Measurements from ENCODE around the gene TCF25.
A peak's percentile ranks its signal among the peaks of the same experiment; 100 is the strongest.
"Not testable (repeated sequence)": the region's sequence is repeated elsewhere in the genome, so short reads cannot be mapped to it uniquely, and the experiment has no call there.

Gene TCF25

DNA sequence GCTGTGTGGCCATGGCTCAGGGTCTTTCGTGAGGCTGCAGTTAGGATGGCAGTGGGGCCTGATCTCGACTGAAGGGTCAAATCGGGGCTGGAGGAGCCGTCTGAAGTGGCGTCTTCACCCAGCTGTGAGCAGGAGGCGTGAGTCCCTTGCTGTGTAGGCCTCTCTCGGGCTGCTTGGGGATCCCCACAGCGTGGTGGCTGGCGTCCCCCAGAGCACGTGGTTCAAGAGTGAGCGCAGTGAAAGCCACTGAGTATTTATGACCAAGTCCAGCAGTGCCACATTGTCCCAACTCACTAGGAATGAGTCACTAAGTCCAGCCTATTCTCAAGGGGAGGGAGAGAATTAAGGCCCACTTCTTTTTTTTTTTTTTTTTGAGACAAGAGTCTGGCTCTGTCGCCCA lies 11.7 kb upstream of the TCF25 start:
- DNase-seq = no peak
- Histone ChIP-seq H3K9me3 (ENCODE audit: control insufficient read depth, low read length) (no peaks in the 10 kb centered on the region), H3K36me3 (ENCODE audit: control insufficient read depth, insufficient read depth, low read length) (no peaks in the 10 kb centered on the region), H3K4me3 (ENCODE audit: insufficient read depth, low read depth, low read length, poor library complexity, severe bottlenecking) (no peak overlapping the region), H3K27ac (ENCODE audit: insufficient read depth, low read length, poor library complexity, severe bottlenecking) (no peak overlapping the region), H3K27me3 (replicated peaks; ENCODE audit: control insufficient read depth, insufficient read depth, low read length, poor library complexity, severe bottlenecking) (no peaks in the 10 kb centered on the region), H3K4me1 (ENCODE audit: control insufficient read depth, insufficient read depth, low read length, poor library complexity, severe bottlenecking) (peaks cover 27% of the 10 kb centered on the region)

DNA sequence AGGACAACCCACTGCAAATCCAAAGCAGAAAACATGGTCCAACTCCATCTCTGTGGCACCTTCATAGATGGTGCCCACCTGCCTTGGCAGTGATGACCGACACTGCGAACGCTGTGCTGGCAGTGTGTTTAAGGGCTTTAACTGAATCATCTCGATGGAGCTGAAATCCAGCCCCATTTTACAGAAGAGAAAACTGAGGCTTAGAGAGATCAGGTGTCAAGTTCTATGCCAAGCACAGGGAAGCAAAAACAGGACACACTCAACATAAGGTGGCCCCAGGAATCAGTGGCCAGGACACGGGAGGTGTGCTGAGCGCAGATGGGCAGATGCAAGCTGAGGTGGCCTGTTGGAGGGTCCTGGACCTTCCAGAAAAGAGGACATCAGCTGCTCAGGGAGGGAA lies 10.7 kb upstream of the TCF25 start:
- Histone ChIP-seq H3K9me3 (ENCODE audit: control insufficient read depth, low read length) (no peaks in the 10 kb centered on the region), H3K27ac (ENCODE audit: insufficient read depth, low read length, poor library complexity, severe bottlenecking) (peak overlapping the region; percentile 60), H3K36me3 (ENCODE audit: control insufficient read depth, insufficient read depth, low read length) (no peaks in the 10 kb centered on the region), H3K4me1 (ENCODE audit: control insufficient read depth, insufficient read depth, low read length, poor library complexity, severe bottlenecking) (peaks cover 27% of the 10 kb centered on the region), H3K4me3 (ENCODE audit: insufficient read depth, low read depth, low read length, poor library complexity, severe bottlenecking) (no peak overlapping the region), H3K27me3 (replicated peaks; ENCODE audit: control insufficient read depth, insufficient read depth, low read length, poor library complexity, severe bottlenecking) (no peaks in the 10 kb centered on the region)
- DNase-seq = no peak

DNA sequence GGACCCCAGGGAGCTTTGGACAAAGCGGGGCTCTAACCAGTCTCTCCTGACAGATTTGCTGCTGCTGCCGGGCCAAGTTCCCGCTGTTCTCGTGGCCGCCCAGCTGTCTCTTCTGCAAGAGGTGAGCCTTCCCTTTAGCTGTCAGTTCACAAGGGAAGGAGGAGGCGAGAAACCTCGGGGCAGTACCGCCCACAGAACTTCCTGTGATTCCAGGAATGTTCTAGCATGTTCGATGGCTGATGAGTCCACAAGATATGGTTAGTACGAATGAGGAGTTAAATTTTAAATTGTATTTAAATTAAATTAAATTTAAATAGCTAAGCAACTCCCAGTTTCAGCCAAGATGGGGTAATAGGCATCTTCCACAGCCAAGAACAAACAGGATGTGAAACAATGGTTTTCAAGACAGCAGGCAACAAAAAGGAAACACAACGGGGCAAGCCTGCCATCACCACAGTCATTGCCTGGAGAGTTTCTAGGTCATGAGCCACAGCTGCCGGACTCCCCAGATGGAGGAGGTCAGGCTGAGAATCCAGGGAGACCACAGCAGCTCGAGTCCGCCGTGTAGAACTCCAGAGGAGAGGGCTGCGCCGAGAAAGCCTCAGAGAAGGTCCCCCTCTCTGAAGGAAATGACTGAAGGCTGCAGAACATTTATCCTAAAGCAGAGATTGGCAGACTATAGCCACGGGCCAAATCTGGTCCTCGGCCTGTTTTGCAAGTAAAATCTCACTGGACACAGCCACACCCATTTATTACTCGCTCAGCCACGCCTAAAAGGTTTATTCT lies 9.5 kb upstream of the TCF25 start:
- DNase-seq = peak; percentile 7 to 24 (median 21)
- Histone ChIP-seq H3K4me1 (ENCODE audit: control insufficient read depth, insufficient read depth, low read length, poor library complexity, severe bottlenecking) (peaks cover 27% of the 10 kb centered on the region), H3K27ac (ENCODE audit: insufficient read depth, low read length, poor library complexity, severe bottlenecking) (peak overlapping the region; percentile 60), H3K36me3 (ENCODE audit: control insufficient read depth, insufficient read depth, low read length) (no peaks in the 10 kb centered on the region), H3K9me3 (ENCODE audit: control insufficient read depth, low read length) (no peaks in the 10 kb centered on the region), H3K4me3 (ENCODE audit: insufficient read depth, low read depth, low read length, poor library complexity, severe bottlenecking) (peak overlapping the region; percentile 31), H3K27me3 (replicated peaks; ENCODE audit: control insufficient read depth, insufficient read depth, low read length, poor library complexity, severe bottlenecking) (no peaks in the 10 kb centered on the region)

DNA sequence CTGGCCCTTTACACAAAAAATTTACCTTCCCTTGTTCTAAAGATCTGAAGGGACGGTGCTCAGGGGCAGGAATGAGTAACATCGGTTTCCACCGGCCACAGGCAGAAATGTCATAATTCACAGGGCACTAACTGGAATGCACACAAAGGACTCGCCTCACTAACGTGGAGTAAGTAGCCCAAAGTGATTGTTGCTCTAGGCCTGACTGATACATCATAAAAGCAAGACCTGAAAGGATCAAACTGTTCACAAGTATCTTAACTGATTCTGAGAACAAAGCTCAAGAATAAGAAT lies 8.9 kb upstream of the TCF25 start:
- Histone ChIP-seq H3K9me3 (ENCODE audit: control insufficient read depth, low read length) (no peaks in the 10 kb centered on the region), H3K27ac (ENCODE audit: insufficient read depth, low read length, poor library complexity, severe bottlenecking) (peak overlapping the region; percentile 60), H3K27me3 (replicated peaks; ENCODE audit: control insufficient read depth, insufficient read depth, low read length, poor library complexity, severe bottlenecking) (no peaks in the 10 kb centered on the region), H3K4me1 (ENCODE audit: control insufficient read depth, insufficient read depth, low read length, poor library complexity, severe bottlenecking) (peaks cover 27% of the 10 kb centered on the region), H3K36me3 (ENCODE audit: control insufficient read depth, insufficient read depth, low read length) (no peaks in the 10 kb centered on the region), H3K4me3 (ENCODE audit: insufficient read depth, low read depth, low read length, poor library complexity, severe bottlenecking) (peak overlapping the region; percentile 31)
- DNase-seq = no peak

DNA sequence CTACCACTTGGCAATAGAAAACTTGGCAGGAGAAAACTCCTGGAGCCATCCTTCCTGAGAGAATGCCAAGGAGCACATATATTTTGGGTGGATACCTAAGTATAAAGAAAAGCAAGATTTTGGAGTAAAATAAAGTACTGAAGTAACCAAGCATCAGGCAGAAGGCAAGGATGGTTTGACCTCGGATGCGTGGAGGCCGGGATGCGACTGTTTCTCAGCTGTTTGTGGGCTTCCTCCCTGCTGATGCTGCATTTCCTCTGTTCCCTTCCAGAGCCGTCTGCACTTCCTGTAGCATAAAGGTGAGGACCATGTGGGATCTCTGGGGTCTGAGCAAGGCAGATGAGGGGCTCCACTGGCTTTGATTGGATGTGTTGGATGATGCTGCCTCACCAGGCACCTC lies 5.5 kb upstream of the TCF25 start:
- DNase-seq = no peak
- no peak overlapping the region for H3K4me3 ChIP-seq (ENCODE audit: insufficient read depth, low read depth, low read length, poor library complexity, severe bottlenecking)
- H3K36me3 ChIP-seq (ENCODE audit: control insufficient read depth, insufficient read depth, low read length) = no peaks in the 10 kb centered on the region
- H3K27me3 ChIP-seq (replicated peaks; ENCODE audit: control insufficient read depth, insufficient read depth, low read length, poor library complexity, severe bottlenecking) = no peaks in the 10 kb centered on the region
- H3K9me3 ChIP-seq (ENCODE audit: control insufficient read depth, low read length) = no peaks in the 10 kb centered on the region
- no peak overlapping the region for H3K27ac ChIP-seq (ENCODE audit: insufficient read depth, low read length, poor library complexity, severe bottlenecking)
- H3K4me1 ChIP-seq (ENCODE audit: control insufficient read depth, insufficient read depth, low read length, poor library complexity, severe bottlenecking) = peaks cover 26% of the 10 kb centered on the region

DNA sequence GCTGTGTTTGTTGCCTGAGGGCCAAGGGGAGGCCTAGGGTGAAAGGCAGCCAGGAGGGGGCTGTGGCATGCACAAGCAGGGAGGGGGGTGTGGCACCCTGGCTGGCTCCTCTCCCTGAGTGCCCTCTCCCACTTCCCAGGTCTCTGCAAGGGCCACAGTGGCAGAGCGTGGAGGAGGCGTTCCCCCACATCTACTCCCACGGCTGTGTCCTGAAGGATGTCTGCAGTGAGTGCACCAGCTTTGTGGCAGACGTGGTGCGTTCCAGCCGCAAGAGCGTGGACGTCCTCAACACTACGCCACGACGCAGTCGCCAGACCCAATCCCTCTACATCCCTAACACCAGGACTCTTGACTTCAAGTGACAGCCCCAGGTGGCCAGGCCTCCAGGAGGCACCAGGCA lies 3.5 kb upstream of the TCF25 start:
- Histone ChIP-seq H3K9me3 (ENCODE audit: control insufficient read depth, low read length) (no peaks in the 10 kb centered on the region), H3K27ac (ENCODE audit: insufficient read depth, low read length, poor library complexity, severe bottlenecking) (no peak overlapping the region), H3K4me3 (ENCODE audit: insufficient read depth, low read depth, low read length, poor library complexity, severe bottlenecking) (no peak overlapping the region), H3K27me3 (replicated peaks; ENCODE audit: control insufficient read depth, insufficient read depth, low read length, poor library complexity, severe bottlenecking) (no peaks in the 10 kb centered on the region), H3K4me1 (ENCODE audit: control insufficient read depth, insufficient read depth, low read length, poor library complexity, severe bottlenecking) (peaks cover 11% of the 10 kb centered on the region), H3K36me3 (ENCODE audit: control insufficient read depth, insufficient read depth, low read length) (peaks cover 3% of the 10 kb centered on the region)
- no peak for DNase-seq

DNA sequence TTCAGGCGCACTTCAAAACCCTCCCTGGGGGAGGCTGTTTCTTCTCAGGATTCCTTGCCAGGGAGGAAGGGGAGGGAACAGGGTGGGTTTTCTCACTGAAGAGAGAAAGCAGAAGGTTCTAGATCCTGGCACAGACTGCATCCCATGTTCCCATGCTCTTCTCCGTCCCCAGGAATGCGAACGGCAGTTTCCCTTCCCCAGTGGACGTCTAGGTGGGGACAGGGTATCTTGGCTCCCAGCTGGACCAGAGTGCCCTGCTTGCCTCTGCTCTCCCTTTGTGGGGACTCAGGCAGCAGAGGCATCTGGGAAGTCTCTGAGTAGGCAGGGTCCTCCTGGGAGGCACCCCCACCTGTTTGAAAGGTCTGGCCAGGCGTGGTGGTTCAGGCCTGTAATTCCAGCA lies 3.0 kb upstream of the TCF25 start:
- Histone ChIP-seq H3K27ac (ENCODE audit: insufficient read depth, low read length, poor library complexity, severe bottlenecking) (no peak overlapping the region), H3K36me3 (ENCODE audit: control insufficient read depth, insufficient read depth, low read length) (peaks cover 9% of the 10 kb centered on the region), H3K4me1 (ENCODE audit: control insufficient read depth, insufficient read depth, low read length, poor library complexity, severe bottlenecking) (peaks cover 11% of the 10 kb centered on the region), H3K4me3 (ENCODE audit: insufficient read depth, low read depth, low read length, poor library complexity, severe bottlenecking) (no peak overlapping the region), H3K9me3 (ENCODE audit: control insufficient read depth, low read length) (no peaks in the 10 kb centered on the region), H3K27me3 (replicated peaks; ENCODE audit: control insufficient read depth, insufficient read depth, low read length, poor library complexity, severe bottlenecking) (no peaks in the 10 kb centered on the region)
- no peak for DNase-seq

DNA sequence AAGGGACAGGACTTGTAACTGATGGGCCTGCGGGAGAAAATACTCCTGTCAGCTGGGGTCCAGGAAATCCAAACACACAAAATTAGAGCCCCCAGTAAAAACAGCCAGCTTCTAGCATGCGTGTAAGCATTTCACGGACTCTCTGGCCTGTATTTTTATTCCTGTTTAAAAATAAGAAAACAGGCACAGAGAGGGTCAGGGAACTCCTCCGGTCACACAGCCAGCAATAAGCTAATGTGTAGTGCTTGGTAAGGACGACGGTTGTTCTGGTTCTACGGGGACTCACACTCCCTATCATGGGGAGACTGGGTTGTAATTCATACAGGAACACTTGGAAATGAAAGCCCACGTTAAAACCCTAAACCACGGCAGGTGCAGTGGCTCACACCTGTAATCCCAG lies 1.5 kb upstream of the TCF25 start:
- H3K36me3 ChIP-seq (ENCODE audit: control insufficient read depth, insufficient read depth, low read length) = peaks cover 13% of the 10 kb centered on the region
- H3K4me1 ChIP-seq (ENCODE audit: control insufficient read depth, insufficient read depth, low read length, poor library complexity, severe bottlenecking) = peaks cover 11% of the 10 kb centered on the region
- DNase-seq = no peak
- no peaks in the 10 kb centered on the region for H3K27me3 ChIP-seq (replicated peaks; ENCODE audit: control insufficient read depth, insufficient read depth, low read length, poor library complexity, severe bottlenecking)
- H3K9me3 ChIP-seq (ENCODE audit: control insufficient read depth, low read length) = no peaks in the 10 kb centered on the region
- H3K4me3 ChIP-seq (ENCODE audit: insufficient read depth, low read depth, low read length, poor library complexity, severe bottlenecking) = no peak overlapping the region
- no peak overlapping the region for H3K27ac ChIP-seq (ENCODE audit: insufficient read depth, low read length, poor library complexity, severe bottlenecking)

DNA sequence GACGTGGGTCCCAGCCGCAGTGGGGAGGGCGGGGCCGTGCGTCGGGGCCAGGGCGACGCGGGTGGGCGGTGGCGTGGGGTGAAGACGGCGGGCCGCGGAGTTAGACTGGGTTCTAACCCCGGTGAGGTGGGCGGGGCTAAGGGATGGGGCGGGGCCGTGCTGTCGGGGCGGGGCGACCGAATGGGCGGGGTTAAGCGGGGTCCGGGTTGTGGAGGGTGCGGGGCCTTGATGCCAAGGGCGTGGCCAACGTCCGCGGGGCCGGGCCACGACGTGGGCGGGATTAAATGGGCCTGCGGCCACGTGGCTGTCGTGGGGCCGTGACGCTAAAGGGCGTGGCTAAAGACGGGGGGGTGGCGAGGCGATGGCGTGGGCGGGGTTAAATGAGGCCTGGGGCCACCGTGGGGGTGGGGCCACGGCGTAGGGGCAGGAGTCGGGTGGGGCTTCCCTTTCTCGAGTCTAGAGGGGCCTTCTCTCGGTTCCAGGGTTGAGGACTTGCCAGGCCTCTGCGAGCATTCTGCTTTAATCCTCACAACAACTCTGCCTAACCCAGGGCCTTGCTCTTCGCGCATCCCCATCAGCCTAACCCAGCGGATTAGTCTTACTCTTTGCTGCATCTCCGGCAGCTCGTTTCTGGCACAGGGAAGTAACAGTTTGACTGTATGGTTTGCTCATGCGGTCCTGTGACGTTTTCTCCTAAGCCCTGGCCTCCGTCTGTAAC lies 739 bp downstream of the TCF25 start:
- peak; percentile 92 to 97 (median 94) for DNase-seq
- peak overlapping the region; percentile 100 for H3K27ac ChIP-seq (ENCODE audit: insufficient read depth, low read length, poor library complexity, severe bottlenecking)
- H3K27me3 ChIP-seq (replicated peaks; ENCODE audit: control insufficient read depth, insufficient read depth, low read length, poor library complexity, severe bottlenecking) = no peaks in the 10 kb centered on the region
- H3K4me1 ChIP-seq (ENCODE audit: control insufficient read depth, insufficient read depth, low read length, poor library complexity, severe bottlenecking) = peaks cover 11% of the 10 kb centered on the region
- H3K4me3 ChIP-seq (ENCODE audit: insufficient read depth, low read depth, low read length, poor library complexity, severe bottlenecking) = peak overlapping the region; percentile 94
- H3K36me3 ChIP-seq (ENCODE audit: control insufficient read depth, insufficient read depth, low read length) = peaks cover 21% of the 10 kb centered on the region
- H3K9me3 ChIP-seq (ENCODE audit: control insufficient read depth, low read length) = no peaks in the 10 kb centered on the region

DNA sequence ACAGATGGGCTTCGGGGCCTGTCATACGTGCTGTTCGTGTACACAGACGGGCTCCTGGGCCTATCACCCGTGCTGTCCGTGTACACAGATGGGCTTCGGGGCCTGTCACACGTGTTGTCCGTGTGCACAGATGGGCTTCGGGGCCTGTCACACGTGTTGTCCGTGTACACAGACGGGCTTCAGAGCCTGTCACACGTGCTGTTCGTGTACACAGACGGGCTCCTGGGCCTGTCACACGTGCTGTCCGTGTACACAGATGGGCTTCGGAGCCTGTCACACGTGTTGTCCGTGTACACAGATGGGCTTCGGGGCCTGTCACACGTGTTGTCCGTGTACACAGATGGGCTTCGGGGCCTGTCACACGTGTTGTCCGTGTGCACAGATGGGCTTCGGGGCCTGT lies 5.7 kb downstream of the TCF25 start:
- H3K9me3 ChIP-seq (ENCODE audit: control insufficient read depth, low read length); DNase-seq; H3K27me3 ChIP-seq (replicated peaks; ENCODE audit: control insufficient read depth, insufficient read depth, low read length, poor library complexity, severe bottlenecking); H3K4me1 ChIP-seq (ENCODE audit: control insufficient read depth, insufficient read depth, low read length, poor library complexity, severe bottlenecking); H3K27ac ChIP-seq (ENCODE audit: insufficient read depth, low read length, poor library complexity, severe bottlenecking); H3K4me3 ChIP-seq (ENCODE audit: insufficient read depth, low read depth, low read length, poor library complexity, severe bottlenecking): not testable (repeated sequence)
- peaks cover 46% of the 10 kb centered on the region for H3K36me3 ChIP-seq (ENCODE audit: control insufficient read depth, insufficient read depth, low read length)
